Tibial nerve (tissue), 4 donors: ENCODE results near the gene PAQR9. TPM values are rescaled to one million over a fixed set of nuclear protein-coding genes. Genes with fewer than 3 reads are reported as not detected.

Experiments
- DNase-seq, 2 donors: peaks; one replicate each; pipeline ENCODE4 v3.0.0-alpha.2; 2019; ENCODE audit warnings: low spot score in 2 of 2
- H3K27ac ChIP-seq, 4 donors: fragments of 200-600 bp; sonication (generic) in 3 of 4; one replicate each; pipeline ENCODE4 v1.5.1; 2017 to 2019; ENCODE audit warnings: mild to moderate bottlenecking in 1 of 4
- H3K27me3 ChIP-seq, 2 donors: fragments of 200-600 bp; sonication (generic) in 1 of 2; one replicate each; pipeline versions ENCODE4 v1.5.1 to v1.6.0; 2017 to 2019
- H3K36me3 ChIP-seq, 3 donors: fragments of 200-600 bp; sonication (generic); one replicate each; pipeline ENCODE4 v1.5.1; 2018 to 2019
- H3K4me1 ChIP-seq, 4 donors: fragments of 200-600 bp; sonication (generic) in 3 of 4; one replicate each; pipeline ENCODE4 v1.5.1; 2017 to 2019
- H3K4me3 ChIP-seq, 4 donors: fragments of 200-600 bp; sonication (generic) in 3 of 4; one replicate each; pipeline ENCODE4 v1.5.1; 2017 to 2019; ENCODE audit warnings: mild to moderate bottlenecking in 1 of 4, moderate library complexity in 1 of 4
- H3K9me3 ChIP-seq, 4 donors: fragments of 200-600 bp; sonication (generic) in 3 of 4; one replicate each; pipeline ENCODE4 v1.5.1; 2017 to 2019
- CTCF ChIP-seq, 5 experiments: fragments of 200-600 bp in 3 of 5; fragments of 450-650 bp in 2 of 5; sonication (generic) in 3 of 5; IDR thresholded peaks; one replicate each; pipeline ENCODE4 v1.5.1; 2016 to 2019; ENCODE audit warnings: antibody characterized with exemption in 5 of 5, mild to moderate bottlenecking in 3 of 5, moderate library complexity in 2 of 5
- EP300 ChIP-seq, 2 donors: sonication (generic); formaldehyde crosslinking; IDR thresholded peaks; one replicate each; pipeline ENCODE4 v1.6.1; 2017; ENCODE audit warnings: antibody characterized with exemption in 2 of 2, mild to moderate bottlenecking in 1 of 2
- POLR2A ChIP-seq, 2 donors: fragments of 450-650 bp; IDR thresholded peaks; one replicate each; pipeline ENCODE4 v1.6.1; 2017; ENCODE audit warnings: antibody characterized with exemption in 2 of 2, mild to moderate bottlenecking in 2 of 2, moderate library complexity in 2 of 2
- WGBS, 2 donors: methylation state at CpG; one replicate each; pipeline ENCODE4 v1.1.5; 2018; 5-methylcytosine and 5-hydroxymethylcytosine counted together
- total RNA-seq, 4 donors: library from RNA; depleted of rRNA; stranded (reverse); fragments of >200 nt; gene quantifications; one replicate each; pipeline ENCODE4 v1.1.0, GENCODE V29; 2016

Gene PAQR9
- total RNA-seq, 4 donors from 2014 or later, result not detected

- H3K4me3 ChIP-seq, result no peak overlapping the region
- no peaks in the 10 kb centered on the region for H3K9me3 ChIP-seq
- no peaks in the 10 kb centered on the region for H3K27me3 ChIP-seq
- no peak overlapping the region for H3K27ac ChIP-seq
- DNase-seq, result no peak
- no peaks in the 10 kb centered on the region for H3K4me1 ChIP-seq
- no peak for TF ChIP-seq EP300 (IDR thresholded peaks at IDR 0.05)
- no peak for TF ChIP-seq POLR2A (IDR thresholded peaks at IDR 0.05)
- TF ChIP-seq CTCF (IDR thresholded peaks at IDR 0.05), result no peak
- H3K36me3 ChIP-seq, result no peaks in the 10 kb centered on the region
- 76 to 84% methylated on average over 6 of the region's 6 CpGs for whole genome bisulfite sequencing, 2 donors
These were observed 32.3 kb downstream of the PAQR9 start for GRCh38 chr3:142931222-142931621.

DNA sequence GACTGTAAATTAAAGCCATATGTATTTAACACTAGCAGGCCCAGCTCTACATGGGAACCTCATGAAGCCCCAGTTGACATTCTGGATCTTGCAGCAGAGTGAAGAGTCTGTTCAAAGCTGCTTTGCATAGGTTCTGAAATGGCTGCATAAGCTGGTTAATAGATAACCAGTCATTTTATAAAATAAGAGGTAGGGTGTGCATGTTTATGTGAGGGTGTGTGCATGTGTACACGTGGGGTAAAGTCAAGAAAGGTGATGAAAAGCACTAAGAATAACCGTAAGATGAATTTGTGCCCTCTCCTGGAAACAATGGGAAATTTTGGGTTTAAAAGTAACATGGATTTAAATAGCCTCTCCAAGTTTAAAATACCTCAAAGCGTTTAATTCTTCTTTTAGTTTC, 33.0 kb downstream of the PAQR9 start:
- Histone ChIP-seq H3K36me3 (no peaks in the 10 kb centered on the region), H3K4me3 (no peak overlapping the region), H3K27me3 (no peaks in the 10 kb centered on the region), H3K9me3 (no peaks in the 10 kb centered on the region), H3K27ac (no peak overlapping the region), H3K4me1 (no peaks in the 10 kb centered on the region)
- DNase-seq, result no peak
- 32 to 35% methylated on average over 3 of the region's 3 CpGs for WGBS, 2 donors
- TF ChIP-seq EP300 (IDR thresholded peaks at IDR 0.05) (no peak), POLR2A (IDR thresholded peaks at IDR 0.05) (no peak), CTCF (IDR thresholded peaks at IDR 0.05) (no peak)

DNA sequence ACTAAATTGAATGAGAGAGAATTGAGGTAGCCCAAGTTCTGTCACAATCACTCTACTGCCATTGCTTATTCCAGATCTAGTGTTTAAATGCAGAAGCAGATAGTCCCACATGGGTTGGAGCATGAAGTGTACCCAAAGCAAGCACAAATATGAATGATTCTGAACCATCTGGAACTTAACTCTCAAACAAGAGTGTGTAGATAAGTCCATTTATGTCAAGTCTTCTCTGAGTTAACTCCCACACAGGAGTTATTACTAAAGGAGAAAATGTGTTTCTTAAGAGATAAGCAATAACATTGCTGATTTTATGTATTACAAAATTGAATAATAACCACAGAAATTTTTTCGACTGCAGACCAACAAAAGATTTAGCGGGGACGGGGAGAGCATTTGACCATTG, 33.6 kb downstream of the PAQR9 start:
- H3K9me3 ChIP-seq, result no peaks in the 10 kb centered on the region
- H3K27ac ChIP-seq, result no peak overlapping the region
- WGBS, 2 donors, result 83 to 88% methylated on average over 3 of the region's 3 CpGs
- TF ChIP-seq EP300 (IDR thresholded peaks at IDR 0.05), result no peak
- no peak for TF ChIP-seq POLR2A (IDR thresholded peaks at IDR 0.05)
- no peak for TF ChIP-seq CTCF (IDR thresholded peaks at IDR 0.05)
- H3K27me3 ChIP-seq, result no peaks in the 10 kb centered on the region
- no peaks in the 10 kb centered on the region for H3K4me1 ChIP-seq
- H3K36me3 ChIP-seq, result no peaks in the 10 kb centered on the region
- no peak overlapping the region for H3K4me3 ChIP-seq
- no peak for DNase-seq

GRCh38 chr3:142929109-142929508, 34.4 kb downstream of the PAQR9 start:
- H3K4me3 ChIP-seq, result no peak overlapping the region
- H3K27ac ChIP-seq, result no peak overlapping the region
- H3K36me3 ChIP-seq, result no peaks in the 10 kb centered on the region
- no peaks in the 10 kb centered on the region for H3K27me3 ChIP-seq
- DNase-seq, result no peak
- no peak for TF ChIP-seq EP300 (IDR thresholded peaks at IDR 0.05)
- TF ChIP-seq POLR2A (IDR thresholded peaks at IDR 0.05), result no peak
- peak in 2 of 5 experiments; percentile 9 to 17 for TF ChIP-seq CTCF (IDR thresholded peaks at IDR 0.05)
- no peaks in the 10 kb centered on the region for H3K4me1 ChIP-seq
- H3K9me3 ChIP-seq, result no peaks in the 10 kb centered on the region
- WGBS, 2 donors, result 16% methylated on average over 3 of the region's 3 CpGs

- TF ChIP-seq CTCF (IDR thresholded peaks at IDR 0.05), result no peak
- Histone ChIP-seq H3K4me1 (no peaks in the 10 kb centered on the region), H3K36me3 (no peaks in the 10 kb centered on the region), H3K27me3 (no peaks in the 10 kb centered on the region), H3K9me3 (peaks cover 0 to 6% (median 1%) of the 10 kb centered on the region in 4 donors), H3K27ac (no peak overlapping the region), H3K4me3 (no peak overlapping the region)
- DNase-seq, result no peak
- WGBS, 2 donors, result 88 to 92% methylated on average over 3 of the region's 3 CpGs
These were observed 37.0 kb downstream of the PAQR9 start for GRCh38 chr3:142926368-142926944.
